Mononuclear cell (primary cell): ENCODE results near the gene SENP7. TPM values are rescaled to one million over a fixed set of nuclear protein-coding genes. Genes with fewer than 3 reads are reported as not detected.
"Not testable (repeated sequence)": the region's sequence is repeated elsewhere in the genome, so short reads cannot be mapped to it uniquely, and the experiment has no call there.

Experiments
- H3K27me3 ChIP-seq: 2 replicates; pipeline ENCODE4 v1.6.0; 2011; ENCODE audit warnings: low read length, control low read depth; ENCODE audit not compliant: insufficient read depth
- H3K4me1 ChIP-seq: 2 replicates; pipeline ENCODE4 v1.5.1; 2011; ENCODE audit warnings: mild to moderate bottlenecking, low read length, control low read depth; ENCODE audit not compliant: insufficient read depth
- H3K4me3 ChIP-seq: 2 replicates; pipeline ENCODE4 v1.5.1; 2011; ENCODE audit warnings: mild to moderate bottlenecking, low read length, moderate library complexity
- H3K9me3 ChIP-seq: 2 replicates; pipeline ENCODE4 v1.5.1; 2011; ENCODE audit warnings: low read depth, mild to moderate bottlenecking, control low read depth, low read length
- total RNA-seq: library from RNA; depleted of rRNA; stranded (reverse); fragments of >200 nt; gene quantifications from one replicate; pipeline ENCODE4 v1.2.3, GENCODE V29; 2012

The SENP7 gene
- total RNA-seq, 1 donor = 37.2 TPM

DNA sequence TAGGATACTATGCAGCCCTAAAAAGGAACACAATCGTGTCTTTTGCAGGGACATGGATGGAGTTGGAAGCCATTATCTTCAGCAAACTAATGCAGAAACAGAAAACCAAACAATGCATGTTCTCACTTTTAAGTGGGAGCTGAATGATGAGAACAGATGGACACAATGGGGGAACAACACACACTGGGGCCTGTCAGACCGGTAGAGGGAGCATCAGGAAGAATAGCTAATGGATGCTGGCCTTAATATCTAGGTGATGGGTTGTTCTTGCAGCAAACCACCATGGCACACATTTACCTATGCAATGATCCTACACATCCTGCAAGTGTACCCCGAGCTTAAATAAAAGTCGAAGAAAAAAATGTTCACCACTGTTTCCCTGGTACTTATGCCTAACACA is 17.5 kb downstream of the SENP7 start:
- Histone ChIP-seq H3K27me3 (no peaks in the 10 kb centered on the region), H3K4me3 (no peak overlapping the region), H3K9me3 (no peaks in the 10 kb centered on the region), H3K4me1 (no peaks in the 10 kb centered on the region)

DNA sequence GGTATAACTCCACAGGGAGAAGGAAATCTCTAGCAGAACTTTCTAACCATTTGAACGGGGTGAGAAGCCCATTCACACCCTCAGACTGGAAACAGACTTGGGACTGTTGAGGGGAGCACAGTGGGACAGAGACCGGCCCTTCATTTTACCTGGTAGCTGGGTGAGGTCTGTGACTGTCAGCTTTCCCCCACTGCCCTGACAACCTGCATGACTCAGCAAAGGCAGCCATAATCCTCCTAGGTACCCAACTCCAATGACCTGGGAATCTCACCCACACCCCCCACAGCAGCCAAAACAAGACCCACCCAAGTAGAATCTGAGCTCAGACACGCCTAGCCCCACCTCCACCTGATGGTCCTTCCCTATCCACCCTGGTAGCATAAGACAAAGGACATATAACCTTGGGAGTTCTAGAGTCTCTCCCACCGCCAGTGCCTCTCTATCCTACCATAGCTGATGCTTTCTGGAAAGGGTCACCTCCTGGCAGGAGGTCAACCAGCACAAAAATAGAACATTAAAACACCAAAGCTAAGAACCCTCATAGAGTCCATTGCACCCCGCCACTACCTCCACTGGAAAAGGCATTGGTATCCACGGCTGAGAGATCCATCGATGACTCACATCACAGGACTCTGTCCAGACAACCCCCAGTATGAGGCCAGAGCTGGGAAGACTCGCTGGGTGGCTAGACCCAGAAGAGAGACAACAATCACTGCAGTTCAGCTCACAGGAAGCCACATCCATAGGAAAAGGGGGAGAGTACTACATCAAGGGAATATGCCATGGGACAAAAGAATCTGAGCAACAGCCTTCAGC is 28.0 kb downstream of the SENP7 start:
- Histone ChIP-seq H3K9me3 (no peaks in the 10 kb centered on the region), H3K27me3 (no peaks in the 10 kb centered on the region), H3K4me3 (no peak overlapping the region), H3K4me1 (no peaks in the 10 kb centered on the region)

DNA sequence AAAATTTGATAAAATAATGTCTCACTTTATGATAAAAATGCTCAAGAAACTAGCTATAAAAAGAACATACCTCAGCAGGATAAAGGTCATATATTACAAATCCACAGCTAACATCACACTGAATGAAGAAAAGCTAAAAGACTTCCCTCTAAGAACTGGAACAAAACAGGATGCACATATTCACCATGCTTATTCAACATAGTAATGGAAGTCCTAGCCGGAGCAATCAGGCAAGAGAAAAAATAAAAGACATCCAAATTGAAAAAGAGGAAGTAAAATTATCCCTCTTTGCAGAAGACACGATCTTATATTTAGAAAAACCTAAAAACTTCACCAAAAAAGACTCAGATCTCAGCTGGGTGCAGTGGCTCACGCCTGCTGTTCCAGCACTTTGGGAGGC is 34.0 kb downstream of the SENP7 start:
- no peaks in the 10 kb centered on the region for H3K9me3 ChIP-seq
- H3K27me3 ChIP-seq = no peaks in the 10 kb centered on the region
- H3K4me3 ChIP-seq = no peak overlapping the region

DNA sequence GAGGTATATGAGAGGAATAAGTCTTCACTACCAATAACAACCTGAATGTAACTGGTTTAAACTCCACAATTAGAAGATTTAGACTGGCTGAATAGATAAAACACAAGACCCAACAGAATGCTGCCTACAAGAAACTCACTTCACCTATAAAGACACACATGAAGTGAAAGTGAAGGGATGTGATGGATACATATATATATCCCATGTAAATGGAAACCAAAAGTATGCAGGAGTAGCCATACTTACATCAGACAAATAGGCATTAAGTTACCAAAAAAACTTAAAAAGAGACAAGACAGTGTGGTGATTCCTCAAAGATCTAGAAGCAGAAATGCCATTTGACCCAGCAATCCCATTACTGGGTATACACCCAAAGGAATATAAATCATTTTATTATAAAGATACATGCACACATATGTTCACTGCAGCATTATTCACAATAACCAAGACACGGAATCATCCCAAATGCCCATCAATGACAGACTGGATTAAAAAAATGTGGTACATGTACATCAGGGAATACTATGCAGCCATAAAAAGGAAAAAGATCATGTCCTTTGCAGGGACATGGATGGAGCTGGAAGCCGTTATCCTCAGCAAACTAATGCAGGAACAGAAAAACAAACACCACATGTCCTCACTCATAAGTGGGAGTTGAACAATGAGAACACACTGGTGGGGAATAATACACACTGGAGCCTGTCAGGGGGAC is 38.0 kb downstream of the SENP7 start:
- H3K4me3 ChIP-seq, H3K27me3 ChIP-seq, H3K9me3 ChIP-seq: not testable (repeated sequence)
- peaks cover 11% of the 10 kb centered on the region for H3K4me1 ChIP-seq

More for the DNA sequence above, 34.0 kb downstream of the SENP7 start:
- peaks cover 11% of the 10 kb centered on the region for H3K4me1 ChIP-seq

DNA sequence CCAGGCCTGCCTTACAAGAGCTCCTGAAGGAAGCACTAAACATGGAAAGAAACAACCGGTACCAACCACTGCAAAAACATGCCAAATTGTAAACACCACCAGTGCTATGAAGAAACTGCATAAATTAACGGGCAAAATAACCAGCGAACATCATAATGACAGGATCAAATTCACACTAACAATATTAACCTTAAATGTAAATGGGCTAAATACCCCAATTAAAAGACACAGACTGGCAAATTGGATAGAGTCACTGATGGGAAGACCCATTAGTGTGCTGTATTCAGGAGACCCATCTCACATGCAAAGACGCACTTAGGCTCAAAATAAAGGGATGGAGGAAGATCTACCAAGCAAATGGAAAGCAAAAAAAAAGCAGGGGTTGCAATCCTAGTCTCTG is 44.3 kb downstream of the SENP7 start:
- peaks cover 20% of the 10 kb centered on the region for H3K4me1 ChIP-seq
- not testable (repeated sequence) for H3K4me3 ChIP-seq, H3K9me3 ChIP-seq, H3K27me3 ChIP-seq

DNA sequence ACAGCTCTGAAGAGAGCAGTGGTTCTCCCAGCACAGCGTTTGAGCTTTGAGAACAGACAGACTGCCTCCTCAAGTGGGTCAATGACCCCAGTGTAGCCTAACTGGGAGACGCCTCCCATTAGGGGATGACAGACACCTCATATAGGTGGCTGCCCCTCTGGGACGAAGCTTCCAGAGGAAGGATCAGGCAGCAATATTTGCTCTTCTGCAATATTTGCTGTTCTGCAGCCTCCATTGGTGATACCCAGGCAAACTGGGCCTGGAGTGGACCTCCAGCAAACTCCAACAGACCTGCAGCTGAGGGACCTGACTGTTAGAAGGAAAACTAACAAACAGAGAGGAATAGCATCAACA is 45.7 kb downstream of the SENP7 start:
- H3K27me3 ChIP-seq, H3K9me3 ChIP-seq, H3K4me3 ChIP-seq: not testable (repeated sequence)
- H3K4me1 ChIP-seq = peaks cover 20% of the 10 kb centered on the region

DNA sequence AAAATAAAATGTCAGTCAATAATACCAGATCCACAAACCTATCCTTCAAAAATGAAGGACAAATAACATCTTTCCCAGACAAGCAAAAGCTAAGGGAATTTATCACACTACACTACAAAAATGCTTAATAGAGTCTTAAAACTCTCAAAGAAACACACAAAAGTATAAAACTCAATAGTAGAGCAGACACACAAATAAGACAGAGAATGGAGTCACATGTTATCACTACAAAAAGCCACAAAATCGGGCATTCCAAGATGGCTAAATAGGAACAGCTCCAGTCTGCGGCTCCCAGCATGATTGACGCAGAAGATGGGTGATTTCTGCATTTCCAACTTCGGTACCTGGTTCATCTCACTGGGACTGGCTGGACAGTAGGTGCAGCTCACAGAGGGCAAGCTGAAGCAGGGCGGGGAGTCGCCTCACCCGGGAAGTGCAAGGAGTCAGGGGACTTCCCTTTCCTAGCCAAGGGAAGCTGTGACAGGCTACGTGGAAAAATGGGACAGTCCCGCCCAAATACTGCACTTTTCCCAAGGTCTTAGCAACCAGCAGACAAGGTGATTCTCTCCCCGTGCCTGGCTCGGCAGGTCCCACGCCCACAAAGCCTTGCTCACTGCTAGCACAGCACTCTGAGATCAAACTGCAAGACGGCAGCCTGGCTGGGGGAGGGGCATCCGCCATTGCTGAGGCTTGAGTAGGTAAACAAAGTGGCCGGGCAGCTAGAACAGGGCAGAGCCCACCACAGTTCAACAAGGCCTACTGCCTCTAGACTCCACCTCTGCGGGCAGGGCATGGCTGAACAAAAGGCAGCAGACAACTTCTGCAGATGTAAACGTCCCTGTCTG is 46.3 kb downstream of the SENP7 start:
- Histone ChIP-seq H3K27me3 (no peaks in the 10 kb centered on the region), H3K9me3 (no peaks in the 10 kb centered on the region), H3K4me1 (peaks cover 20% of the 10 kb centered on the region), H3K4me3 (no peak overlapping the region)

DNA sequence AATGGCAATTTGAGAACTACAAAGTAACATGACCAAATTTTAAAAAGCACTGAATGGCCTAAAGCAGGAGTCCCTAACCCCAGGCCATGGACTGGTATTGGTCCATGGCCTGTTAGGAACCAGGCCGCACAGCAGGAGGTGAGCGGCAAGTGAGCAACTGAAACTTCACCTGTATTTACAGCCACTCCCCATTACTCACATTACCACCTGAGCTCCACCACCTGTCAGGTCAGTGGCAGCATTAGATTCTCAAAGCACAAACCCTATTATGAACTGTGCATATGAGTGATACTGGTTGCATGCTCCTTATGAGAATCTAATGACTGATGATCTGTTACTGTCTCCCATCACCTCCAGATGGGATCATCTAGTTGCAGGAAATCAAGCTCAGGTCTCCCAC is 48.8 kb downstream of the SENP7 start:
- H3K27me3 ChIP-seq = no peaks in the 10 kb centered on the region
- H3K9me3 ChIP-seq = no peaks in the 10 kb centered on the region
- H3K4me1 ChIP-seq = peaks cover 20% of the 10 kb centered on the region
- no peak overlapping the region for H3K4me3 ChIP-seq

DNA sequence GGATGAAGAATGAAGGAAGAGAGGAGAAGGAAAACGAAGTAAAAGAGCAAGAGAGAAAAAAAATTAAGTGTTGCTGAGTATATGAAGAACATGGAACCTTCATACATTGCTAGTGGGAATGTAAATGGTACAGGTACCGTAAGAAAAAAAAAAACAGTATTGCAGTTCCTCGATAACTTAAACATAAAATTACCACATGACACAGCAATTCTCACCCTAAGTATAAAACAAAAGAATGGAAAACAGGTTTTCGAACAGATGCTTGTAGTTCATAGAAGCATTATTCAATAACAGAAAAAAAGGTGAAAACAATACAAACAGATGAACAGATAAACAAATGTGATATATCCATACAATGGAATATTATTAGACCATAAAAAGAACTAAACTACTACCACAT is 51.6 kb downstream of the SENP7 start:
- Histone ChIP-seq H3K4me1 (peaks cover 9% of the 10 kb centered on the region), H3K9me3 (no peaks in the 10 kb centered on the region), H3K27me3 (no peaks in the 10 kb centered on the region), H3K4me3 (no peak overlapping the region)

DNA sequence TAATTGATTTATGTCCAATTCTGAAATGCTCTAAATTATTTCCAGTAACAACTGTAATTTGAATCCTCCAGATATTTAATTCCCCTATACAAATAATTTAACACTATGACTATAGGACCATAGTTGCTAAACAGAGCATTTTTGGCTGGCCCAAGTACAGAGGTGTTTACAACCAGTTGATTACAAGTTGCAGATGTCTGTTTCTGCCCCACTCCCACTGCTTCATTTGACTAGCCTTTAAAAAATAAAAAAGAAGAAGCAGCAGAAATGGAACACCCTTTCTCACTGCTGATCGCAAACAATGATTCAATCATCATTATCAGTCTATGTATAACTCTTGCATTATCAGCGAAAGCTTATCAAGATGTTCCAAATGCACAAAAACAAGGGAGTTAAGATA is 54.6 kb downstream of the SENP7 start:
- no peaks in the 10 kb centered on the region for H3K9me3 ChIP-seq
- H3K4me1 ChIP-seq = no peaks in the 10 kb centered on the region
- no peak overlapping the region for H3K4me3 ChIP-seq
- no peaks in the 10 kb centered on the region for H3K27me3 ChIP-seq

DNA sequence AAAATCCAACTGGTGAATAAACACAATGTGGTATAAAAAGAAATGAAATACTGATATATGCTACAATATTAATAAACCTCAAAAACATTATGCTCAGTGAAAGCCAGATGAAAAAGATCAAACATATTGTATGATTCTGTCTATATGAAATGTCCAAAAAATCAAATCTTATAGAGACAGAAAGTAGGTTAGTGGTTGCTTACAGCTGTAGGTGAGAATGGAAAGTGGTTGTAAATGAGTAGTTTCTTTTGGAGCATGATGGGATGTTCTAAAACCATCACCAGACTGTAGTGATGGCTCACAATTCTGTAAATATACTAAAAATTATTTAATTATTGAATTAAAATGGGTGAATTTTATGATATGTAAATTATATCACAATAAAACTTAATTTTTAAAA is 58.4 kb downstream of the SENP7 start:
- Histone ChIP-seq H3K4me3 (no peak overlapping the region), H3K9me3 (no peaks in the 10 kb centered on the region), H3K27me3 (no peaks in the 10 kb centered on the region), H3K4me1 (no peaks in the 10 kb centered on the region)

DNA sequence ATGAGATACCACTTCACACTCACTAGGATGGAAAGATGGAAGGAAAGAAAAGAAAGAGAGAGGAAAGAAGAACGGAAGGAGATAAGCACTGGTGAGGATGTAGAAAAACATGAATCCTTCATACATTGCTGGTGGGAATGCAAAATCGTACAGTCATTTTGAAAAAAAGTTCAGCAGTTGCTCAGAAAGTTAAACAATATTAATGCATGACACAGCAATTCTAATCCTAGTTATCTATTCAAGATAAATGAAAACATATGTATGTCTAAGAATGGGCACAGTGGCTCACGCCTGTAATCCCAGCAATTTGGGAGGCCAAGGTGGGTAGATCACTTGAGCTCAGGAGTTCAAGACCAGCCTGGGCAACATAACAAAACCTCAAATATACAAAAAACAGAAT is 59.1 kb downstream of the SENP7 start:
- no peaks in the 10 kb centered on the region for H3K9me3 ChIP-seq
- no peaks in the 10 kb centered on the region for H3K27me3 ChIP-seq
- no peaks in the 10 kb centered on the region for H3K4me1 ChIP-seq
- H3K4me3 ChIP-seq = no peak overlapping the region

DNA sequence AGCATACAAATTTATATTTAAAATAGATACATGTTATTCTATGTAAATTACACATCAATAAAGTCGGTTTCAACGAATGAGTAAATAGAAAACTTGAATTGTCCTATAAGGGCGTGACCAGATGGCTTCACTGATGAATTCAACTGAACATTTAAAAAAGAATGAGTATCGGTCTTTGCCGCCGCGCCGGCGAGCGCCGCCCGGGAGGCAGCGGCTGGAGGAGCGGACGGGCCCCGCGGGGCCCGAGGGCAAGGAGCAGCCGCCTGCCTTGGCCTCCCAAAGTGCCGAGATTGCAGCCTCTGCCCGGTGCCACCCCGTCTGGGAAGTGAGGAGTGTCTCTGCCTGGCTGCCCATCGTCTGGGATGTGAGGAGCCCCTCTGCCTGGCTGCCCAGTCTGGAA is 74.4 kb downstream of the SENP7 start:
- H3K27me3 ChIP-seq, H3K4me1 ChIP-seq, H3K4me3 ChIP-seq, H3K9me3 ChIP-seq: not testable (repeated sequence)

DNA sequence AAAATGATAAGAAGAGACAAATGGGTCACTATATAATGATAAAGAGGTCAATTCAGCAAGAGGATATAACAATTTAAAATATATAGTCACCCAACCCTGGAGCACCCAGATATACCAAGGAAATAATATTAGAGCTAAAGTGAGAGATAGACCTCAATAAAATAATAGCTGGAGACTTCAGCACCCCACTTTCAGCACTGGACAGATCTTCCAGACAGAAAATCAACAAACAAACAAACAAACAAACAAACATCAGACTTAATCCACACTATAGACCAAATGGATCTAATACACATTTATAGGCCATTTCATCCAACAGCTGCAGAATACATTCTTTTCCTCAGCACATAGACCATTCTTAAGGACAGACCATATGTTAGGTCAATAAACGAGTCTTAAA is 79.4 kb downstream of the SENP7 start:
- Histone ChIP-seq H3K4me1 (no peaks in the 10 kb centered on the region), H3K4me3 (no peak overlapping the region), H3K27me3 (no peaks in the 10 kb centered on the region), H3K9me3 (peaks cover 14% of the 10 kb centered on the region)
